Fibroblast of villous mesenchyme (primary cell): ENCODE results near the gene SPPL3. TPM values are rescaled to one million over a fixed set of nuclear protein-coding genes. Genes with fewer than 3 reads are reported as not detected.

ENCODE experiments used
- DNase-seq: peaks from one replicate; pipeline ENCODE4 v3.0.0-alpha.2; 2010; ENCODE audit warnings: low read depth
- H3K4me3 ChIP-seq: 2 replicates; pipeline ENCODE4 v1.5.1; 2011; ENCODE audit warnings: low read depth, mild to moderate bottlenecking, low read length
- CTCF ChIP-seq: IDR thresholded peaks from 2 replicates; pipeline ENCODE4 v1.5.1; 2012; ENCODE audit warnings: low read depth, mild to moderate bottlenecking, low read length; ENCODE audit not compliant: insufficient read depth
- total RNA-seq: library from RNA; depleted of rRNA; stranded (reverse); fragments of >200 nt; gene quantifications from 2 replicates; pipeline ENCODE4 v1.2.3, GENCODE V29; 2012

Gene SPPL3
- total RNA-seq, 1 donor = 9.5 TPM

GRCh38 chr12:120822832-120823503 is 81.2 kb downstream of the SPPL3 start:
- H3K4me3 ChIP-seq = no peak overlapping the region
- DNase-seq = no peak
- TF ChIP-seq CTCF = no peak

GRCh38 chr12:120821878-120822277 is 82.3 kb downstream of the SPPL3 start:
- no peak for DNase-seq
- H3K4me3 ChIP-seq = no peak overlapping the region
- no peak for TF ChIP-seq CTCF

GRCh38 chr12:120820884-120821510 is 83.2 kb downstream of the SPPL3 start:
- no peak for TF ChIP-seq CTCF
- H3K4me3 ChIP-seq = no peak overlapping the region
- no peak for DNase-seq

- DNase-seq = no peak
- TF ChIP-seq CTCF = no peak
These were observed 85.7 kb downstream of the SPPL3 start for GRCh38 chr12:120818416-120818815.

GRCh38 chr12:120817559-120818330 is 86.4 kb downstream of the SPPL3 start:
- H3K4me3 ChIP-seq = no peak overlapping the region
- TF ChIP-seq CTCF = no peak
- no peak for DNase-seq

More at GRCh38 chr12:120818416-120818815, 85.7 kb downstream of the SPPL3 start:
- no peak overlapping the region for H3K4me3 ChIP-seq

- no peak for DNase-seq
- no peak for TF ChIP-seq CTCF
- no peak overlapping the region for H3K4me3 ChIP-seq
These were observed 87.8 kb downstream of the SPPL3 start for GRCh38 chr12:120816363-120816762.
